HCT116 (cell line): Measurements from ENCODE around the gene KREMEN2. TPM values are rescaled to one million over a fixed set of nuclear protein-coding genes. Genes with fewer than 3 reads are reported as not detected.

ENCODE experiments used
- ATAC-seq: fragments of 200-7000 bp; cut with Tn5 transposase; 2 replicates; pipeline ENCODE4 v1.9.1; 2020; ENCODE audit warnings: mild to moderate bottlenecking, moderate library complexity
- BruUV-seq: library from RNA; stranded (reverse); fragments of 400-500 nt; replicated peaks from 2 replicates; lab custom pipeline; 2021; lab: Mats Ljungman, UMichigan
- CTCF ChIA-PET: fragments of 300-600 bp; sonication (Branson Sonifier 250); formaldehyde crosslinking; loops from one replicate; lab custom pipeline; 2021; ENCODE audit warnings: antibody characterized with exemption; lab: Charles Lee
- POLR2A ChIA-PET: fragments of 300-600, 350-600 bp; sonication (Branson Sonifier 250); formaldehyde crosslinking; loops from one replicate; lab custom pipeline; 2021; ENCODE audit warnings: antibody characterized with exemption; lab: Charles Lee
- RAD21 ChIA-PET, 2 experiments: fragments of 300-600 bp; sonication (Branson Sonifier 250); formaldehyde crosslinking; loops; one replicate each; lab custom pipeline; 2023; ENCODE audit warnings: low total read pairs in 2 of 2; ENCODE audit not compliant: uncharacterized antibody in 2 of 2, unreplicated experiment in 2 of 2, low non-redundant PET in 1 of 2; lab: Charles Lee
- DNase-seq: peaks from one replicate; pipeline ENCODE4 v3.0.0-alpha.2; 2010; ENCODE audit warnings: low read depth, low spot score
- H2AFZ ChIP-seq: fragments of 200-600 bp; shearing (Covaris generic), sonication (generic); 2 replicates; pipeline ENCODE4 v1.6.1; 2017; ENCODE audit warnings: low read depth, mixed run types, mixed read lengths, antibody characterized with exemption, low read length; ENCODE audit not compliant: poor library complexity, severe bottlenecking
- H3K27ac ChIP-seq: 2 replicates; pipeline ENCODE4 v1.5.1; 2012; ENCODE audit warnings: low read depth, low read length
- H3K27me3 ChIP-seq: fragments of 200-600 bp; sonication (generic); 2 replicates; pipeline ENCODE4 v1.6.1; 2016; ENCODE audit warnings: mixed run types, low read length, mixed read lengths; ENCODE audit not compliant: insufficient read depth
- H3K36me3 ChIP-seq, 2 experiments: fragments of 200-500 bp in 1 of 2; fragments of 200-600 bp in 1 of 2; sonication (Bioruptor generic) in 1 of 2; sonication (generic) in 1 of 2; 2 replicates each; pipeline versions ENCODE4 v1.5.1 to v1.6.1; 2014 to 2016; ENCODE audit warnings: low read length in 2 of 2, inconsistent platforms in 1 of 2, mixed read lengths in 1 of 2, mixed run types in 1 of 2; ENCODE audit not compliant: insufficient read depth in 2 of 2, control insufficient read depth in 1 of 2
- H3K4me1 ChIP-seq, 2 experiments: fragments of 200-600 bp in 1 of 2; sonication (generic) in 1 of 2; 2 replicates each; pipeline versions ENCODE4 v1.5.1 to v1.6.1; 2012 to 2017; ENCODE audit warnings: low read length in 2 of 2, inconsistent platforms in 1 of 2, mild to moderate bottlenecking in 1 of 2, mixed read lengths in 1 of 2, mixed run types in 1 of 2, moderate library complexity in 1 of 2; ENCODE audit not compliant: insufficient read depth in 2 of 2, control insufficient read depth in 1 of 2
- H3K4me2 ChIP-seq: fragments of 200-600 bp; sonication (generic); 2 replicates; pipeline ENCODE4 v1.6.1; 2017; ENCODE audit warnings: mixed run types, low read length, mixed read lengths
- H3K4me3 ChIP-seq, 2 experiments: fragments of 200-600 bp in 1 of 2; sonication (generic) in 1 of 2; replicated peaks in 1 of 2; 2 replicates each; pipeline ENCODE4 v1.5.1; 2011 to 2016; ENCODE audit warnings: low read length in 2 of 2, control low read depth in 1 of 2, low read depth in 1 of 2, mild to moderate bottlenecking in 1 of 2, mixed read lengths in 1 of 2, mixed run types in 1 of 2
- H3K79me2 ChIP-seq: fragments of 200-600 bp; sonication (generic); 2 replicates; pipeline ENCODE4 v1.6.1; 2017; ENCODE audit warnings: mild to moderate bottlenecking, mixed run types, low read length, moderate library complexity, mixed read lengths; ENCODE audit not compliant: insufficient read depth
- H3K9ac ChIP-seq: fragments of 200-600 bp; sonication (generic); 2 replicates; pipeline ENCODE4 v1.6.1; 2016; ENCODE audit warnings: low read length, mixed read lengths
- H3K9me2 ChIP-seq: fragments of 200-600 bp; sonication (generic), shearing (Covaris generic); 2 replicates; pipeline ENCODE4 v1.6.1; 2017; ENCODE audit warnings: mixed run types, mild to moderate bottlenecking, moderate library complexity; ENCODE audit not compliant: insufficient read depth
- H3K9me3 ChIP-seq, 2 experiments: fragments of 200-500 bp in 1 of 2; fragments of 200-600 bp in 1 of 2; sonication (Bioruptor generic) in 1 of 2; sonication (generic) in 1 of 2; 2 replicates each; pipeline ENCODE4 v1.6.1; 2014 to 2017; ENCODE audit warnings: low read length in 2 of 2, mixed read lengths in 2 of 2, inconsistent platforms in 1 of 2, low read depth in 1 of 2, mild to moderate bottlenecking in 1 of 2, mixed run types in 1 of 2, moderate library complexity in 1 of 2; ENCODE audit not compliant: control insufficient read depth in 1 of 2, insufficient read depth in 1 of 2
- H4K20me1 ChIP-seq: fragments of 200-600 bp; sonication (generic), shearing (Covaris generic); 2 replicates; pipeline ENCODE4 v1.6.1; 2017; ENCODE audit warnings: mixed run types, mild to moderate bottlenecking, moderate library complexity; ENCODE audit not compliant: insufficient read depth
- CBX3 ChIP-seq: IDR thresholded peaks from 2 replicates; pipeline ENCODE4 v1.6.1; 2012; ENCODE audit warnings: low read depth
- CEBPB ChIP-seq: IDR thresholded peaks from 2 replicates; pipeline ENCODE4 v1.6.1; 2012; ENCODE audit warnings: low read depth
- EGR1 ChIP-seq: IDR thresholded peaks from 2 replicates; pipeline ENCODE4 v1.6.1; 2012; ENCODE audit warnings: low read depth
- ELF1 ChIP-seq: IDR thresholded peaks from 2 replicates; pipeline ENCODE4 v1.6.1; 2012; ENCODE audit warnings: low read depth, borderline replicate concordance
- EZH2 ChIP-seq: fragments of 200-600 bp; sonication (generic); IDR thresholded peaks from 2 replicates; pipeline ENCODE4 v1.6.1; 2017; ENCODE audit warnings: antibody characterized with exemption, mixed run types
- EZH2phosphoT487 ChIP-seq: fragments of 200-600 bp; IDR thresholded peaks from 2 replicates; pipeline ENCODE4 v1.6.1; 2018; ENCODE audit warnings: antibody characterized with exemption, borderline replicate concordance
- POLR2A ChIP-seq: IDR thresholded peaks from 2 replicates; pipeline ENCODE4 v1.7.0; 2011; ENCODE audit warnings: borderline replicate concordance; ENCODE audit not compliant: insufficient read depth, insufficient read length; ENCODE audit errors: extremely low read depth
- POLR2AphosphoS5 ChIP-seq: IDR thresholded peaks from 2 replicates; pipeline ENCODE4 v1.6.1; 2011; ENCODE audit warnings: mild to moderate bottlenecking, low read depth, low read length, moderate library complexity
- SP1 ChIP-seq: IDR thresholded peaks from 2 replicates; pipeline ENCODE4 v1.6.1; 2012; ENCODE audit warnings: low read depth
- TCF7L2 ChIP-seq: IDR thresholded peaks from 2 replicates; pipeline ENCODE4 v1.7.0; 2011; ENCODE audit warnings: borderline replicate concordance, inconsistent platforms; ENCODE audit not compliant: insufficient read depth, insufficient read length; ENCODE audit errors: extremely low read depth
- intact Hi-C: fragments of 100-400 bp; cut with micrococcal nuclease; formaldehyde crosslinking; loops from 2 replicates; pipeline ENCODE4 v1.10.0; 2022
- total RNA-seq: library from RNA; stranded (reverse); gene quantifications from one replicate; pipeline ENCODE4 v1.2.1, GENCODE V29; 2021; ENCODE audit not compliant: unreplicated experiment
- TF ChIP-seq, protein P1 (sequence below): IDR thresholded peaks from 2 replicates; pipeline ENCODE4 v1.6.1; 2012; ENCODE audit warnings: low read depth
- TF ChIP-seq, protein P2 (sequence below): IDR thresholded peaks from 2 replicates; pipeline ENCODE4 v1.6.1; 2011; ENCODE audit warnings: mild to moderate bottlenecking, low read length, moderate library complexity; ENCODE audit not compliant: insufficient replicate concordance; ENCODE audit errors: extremely low read depth
- TF ChIP-seq, protein P3 (sequence below), 3 experiments: fragments of 200-600 bp in 1 of 3; sonication (generic) in 1 of 3; IDR thresholded peaks in 2 of 3; conservative IDR thresholded peaks in 1 of 3; 2 replicates each; pipeline ENCODE4 v1.5.1; 2012 to 2017; ENCODE audit warnings: low read depth in 2 of 3, low read length in 2 of 3, antibody characterized with exemption in 1 of 3, borderline replicate concordance in 1 of 3, control low read depth in 1 of 3, mild to moderate bottlenecking in 1 of 3, mixed read lengths in 1 of 3, mixed run types in 1 of 3, moderate library complexity in 1 of 3; ENCODE audit not compliant: insufficient read depth in 1 of 3
- TF ChIP-seq, protein P4 (sequence below): IDR thresholded peaks from 2 replicates; pipeline ENCODE4 v1.6.1; 2012

KREMEN2 gene
- total RNA-seq, 1 experiment from 2014 or later, result 14.1 TPM

DNA sequence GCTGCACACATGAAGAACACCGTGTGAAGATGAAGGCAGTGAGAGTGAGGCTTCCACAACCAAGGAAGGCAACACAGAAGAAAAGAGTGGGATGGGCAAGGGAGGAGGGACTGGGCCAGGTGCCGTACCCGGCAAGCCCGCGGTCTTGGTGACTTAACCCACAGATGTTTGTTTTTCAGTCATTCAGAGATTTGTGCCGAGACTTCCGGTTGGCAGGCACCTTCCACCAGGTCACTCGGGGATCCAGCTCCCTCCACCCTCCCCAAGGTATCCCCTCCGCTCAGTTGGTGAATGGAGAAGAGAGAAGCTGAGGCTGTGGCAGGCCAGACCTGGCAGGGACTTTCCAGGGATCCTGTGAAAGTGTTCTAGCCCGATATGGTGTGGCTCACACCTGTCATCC lies 4.9 kb upstream of the KREMEN2 start (continued):
- TF ChIP-seq, protein P1, sequence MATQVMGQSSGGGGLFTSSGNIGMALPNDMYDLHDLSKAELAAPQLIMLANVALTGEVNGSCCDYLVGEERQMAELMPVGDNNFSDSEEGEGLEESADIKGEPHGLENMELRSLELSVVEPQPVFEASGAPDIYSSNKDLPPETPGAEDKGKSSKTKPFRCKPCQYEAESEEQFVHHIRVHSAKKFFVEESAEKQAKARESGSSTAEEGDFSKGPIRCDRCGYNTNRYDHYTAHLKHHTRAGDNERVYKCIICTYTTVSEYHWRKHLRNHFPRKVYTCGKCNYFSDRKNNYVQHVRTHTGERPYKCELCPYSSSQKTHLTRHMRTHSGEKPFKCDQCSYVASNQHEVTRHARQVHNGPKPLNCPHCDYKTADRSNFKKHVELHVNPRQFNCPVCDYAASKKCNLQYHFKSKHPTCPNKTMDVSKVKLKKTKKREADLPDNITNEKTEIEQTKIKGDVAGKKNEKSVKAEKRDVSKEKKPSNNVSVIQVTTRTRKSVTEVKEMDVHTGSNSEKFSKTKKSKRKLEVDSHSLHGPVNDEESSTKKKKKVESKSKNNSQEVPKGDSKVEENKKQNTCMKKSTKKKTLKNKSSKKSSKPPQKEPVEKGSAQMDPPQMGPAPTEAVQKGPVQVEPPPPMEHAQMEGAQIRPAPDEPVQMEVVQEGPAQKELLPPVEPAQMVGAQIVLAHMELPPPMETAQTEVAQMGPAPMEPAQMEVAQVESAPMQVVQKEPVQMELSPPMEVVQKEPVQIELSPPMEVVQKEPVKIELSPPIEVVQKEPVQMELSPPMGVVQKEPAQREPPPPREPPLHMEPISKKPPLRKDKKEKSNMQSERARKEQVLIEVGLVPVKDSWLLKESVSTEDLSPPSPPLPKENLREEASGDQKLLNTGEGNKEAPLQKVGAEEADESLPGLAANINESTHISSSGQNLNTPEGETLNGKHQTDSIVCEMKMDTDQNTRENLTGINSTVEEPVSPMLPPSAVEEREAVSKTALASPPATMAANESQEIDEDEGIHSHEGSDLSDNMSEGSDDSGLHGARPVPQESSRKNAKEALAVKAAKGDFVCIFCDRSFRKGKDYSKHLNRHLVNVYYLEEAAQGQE, result no peak

DNA sequence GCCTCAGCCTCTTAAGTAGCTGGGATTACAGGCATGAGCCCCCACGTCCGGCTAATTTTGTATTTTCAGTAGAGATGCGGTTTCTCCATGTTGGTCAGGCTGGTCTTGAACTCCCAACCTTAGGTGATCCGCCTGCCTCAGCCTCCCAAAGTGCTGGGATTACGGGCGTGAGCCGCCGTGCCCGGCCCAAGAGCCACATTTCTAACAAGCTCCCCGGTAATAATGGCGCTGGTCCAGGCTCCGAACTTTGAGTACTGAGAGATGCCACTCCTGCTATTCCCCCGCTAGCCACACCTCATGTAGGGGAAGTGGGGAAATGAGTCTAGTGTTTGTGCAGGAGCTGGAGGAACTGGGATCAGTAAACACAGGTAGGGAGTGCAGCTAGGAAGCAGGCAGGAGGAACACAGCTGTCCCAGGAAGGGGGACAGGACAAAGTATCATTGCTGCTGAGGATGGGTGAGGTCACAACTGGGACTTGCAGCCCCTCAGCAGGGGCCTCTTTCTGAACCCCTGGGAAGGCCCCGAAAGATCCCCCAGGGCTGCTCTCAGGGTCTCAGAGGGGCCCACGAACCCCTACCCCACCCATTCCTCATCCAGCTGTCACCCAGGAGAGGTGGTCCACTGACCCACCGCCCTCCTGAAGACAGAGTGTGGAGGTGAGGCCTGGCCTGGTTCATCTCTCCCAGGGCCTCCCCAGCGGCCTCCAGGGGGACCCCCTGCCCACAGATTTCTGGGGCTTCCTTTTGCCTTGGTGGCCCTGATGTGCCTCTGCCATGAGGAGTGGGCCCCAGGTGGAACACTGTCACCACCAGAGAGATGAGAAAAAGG lies 3.7 kb upstream of the KREMEN2 start:
- CTCF ChIA-PET, result interaction anchor here (1.3 kb wide), 2 partner anchors 15 to 28 kb away, joined by 3 read pairs; no protein-coding TSS in a partner anchor

More for the DNA sequence above, 3.7 kb upstream of the KREMEN2 start:
- TF ChIP-seq, protein P2, sequence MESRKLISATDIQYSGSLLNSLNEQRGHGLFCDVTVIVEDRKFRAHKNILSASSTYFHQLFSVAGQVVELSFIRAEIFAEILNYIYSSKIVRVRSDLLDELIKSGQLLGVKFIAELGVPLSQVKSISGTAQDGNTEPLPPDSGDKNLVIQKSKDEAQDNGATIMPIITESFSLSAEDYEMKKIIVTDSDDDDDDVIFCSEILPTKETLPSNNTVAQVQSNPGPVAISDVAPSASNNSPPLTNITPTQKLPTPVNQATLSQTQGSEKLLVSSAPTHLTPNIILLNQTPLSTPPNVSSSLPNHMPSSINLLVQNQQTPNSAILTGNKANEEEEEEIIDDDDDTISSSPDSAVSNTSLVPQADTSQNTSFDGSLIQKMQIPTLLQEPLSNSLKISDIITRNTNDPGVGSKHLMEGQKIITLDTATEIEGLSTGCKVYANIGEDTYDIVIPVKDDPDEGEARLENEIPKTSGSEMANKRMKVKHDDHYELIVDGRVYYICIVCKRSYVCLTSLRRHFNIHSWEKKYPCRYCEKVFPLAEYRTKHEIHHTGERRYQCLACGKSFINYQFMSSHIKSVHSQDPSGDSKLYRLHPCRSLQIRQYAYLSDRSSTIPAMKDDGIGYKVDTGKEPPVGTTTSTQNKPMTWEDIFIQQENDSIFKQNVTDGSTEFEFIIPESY, result no peak
- no peak for TF ChIP-seq SP1
- TF ChIP-seq ELF1, result no peak
- no peak for TF ChIP-seq EZH2phosphoT487
- TF ChIP-seq, protein P3, sequence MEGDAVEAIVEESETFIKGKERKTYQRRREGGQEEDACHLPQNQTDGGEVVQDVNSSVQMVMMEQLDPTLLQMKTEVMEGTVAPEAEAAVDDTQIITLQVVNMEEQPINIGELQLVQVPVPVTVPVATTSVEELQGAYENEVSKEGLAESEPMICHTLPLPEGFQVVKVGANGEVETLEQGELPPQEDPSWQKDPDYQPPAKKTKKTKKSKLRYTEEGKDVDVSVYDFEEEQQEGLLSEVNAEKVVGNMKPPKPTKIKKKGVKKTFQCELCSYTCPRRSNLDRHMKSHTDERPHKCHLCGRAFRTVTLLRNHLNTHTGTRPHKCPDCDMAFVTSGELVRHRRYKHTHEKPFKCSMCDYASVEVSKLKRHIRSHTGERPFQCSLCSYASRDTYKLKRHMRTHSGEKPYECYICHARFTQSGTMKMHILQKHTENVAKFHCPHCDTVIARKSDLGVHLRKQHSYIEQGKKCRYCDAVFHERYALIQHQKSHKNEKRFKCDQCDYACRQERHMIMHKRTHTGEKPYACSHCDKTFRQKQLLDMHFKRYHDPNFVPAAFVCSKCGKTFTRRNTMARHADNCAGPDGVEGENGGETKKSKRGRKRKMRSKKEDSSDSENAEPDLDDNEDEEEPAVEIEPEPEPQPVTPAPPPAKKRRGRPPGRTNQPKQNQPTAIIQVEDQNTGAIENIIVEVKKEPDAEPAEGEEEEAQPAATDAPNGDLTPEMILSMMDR (IDR thresholded peaks at IDR 0.05 in 2 of 3, conservative IDR thresholded peaks at IDR 0.05 in 1 of 3; ENCODE audit: borderline replicate concordance in 1 of 3, insufficient read depth in 1 of 3, low read depth in 2 of 3, low read length in 2 of 3), result no peak
- no peak for TF ChIP-seq CEBPB
- no peak for TF ChIP-seq EGR1
- TF ChIP-seq, protein P4, sequence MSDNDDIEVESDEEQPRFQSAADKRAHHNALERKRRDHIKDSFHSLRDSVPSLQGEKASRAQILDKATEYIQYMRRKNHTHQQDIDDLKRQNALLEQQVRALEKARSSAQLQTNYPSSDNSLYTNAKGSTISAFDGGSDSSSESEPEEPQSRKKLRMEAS, result no peak
- TF ChIP-seq EZH2, result no peak
- TF ChIP-seq CBX3, result no peak
- no peak for TF ChIP-seq POLR2AphosphoS5
- no peak for TF ChIP-seq POLR2A
- no peak for TF ChIP-seq TCF7L2
- no peak overlapping the region for H3K4me2 ChIP-seq
- H3K79me2 ChIP-seq, result no peaks in the 10 kb centered on the region
- H3K9me2 ChIP-seq, result no peaks in the 10 kb centered on the region
- H3K4me3 ChIP-seq, result no peak overlapping the region
- BruUV-seq, result no TSS peak
- H3K9ac ChIP-seq, result no peak overlapping the region
- no peaks in the 10 kb centered on the region for H3K9me3 ChIP-seq
- ChIA-PET RAD21 (no interaction called here), POLR2A (no interaction called here)
- peaks cover 11 to 54% of the 10 kb centered on the region in 2 experiments for H3K4me1 ChIP-seq
- no peak overlapping the region for H3K27ac ChIP-seq
- no peaks in the 10 kb centered on the region for H3K36me3 ChIP-seq
- ATAC-seq, result no peak
- H3K27me3 ChIP-seq, result no peaks in the 10 kb centered on the region
- intact Hi-C loops, result loop anchor here (2.0 kb wide), 1 partner anchor 122 kb away; no protein-coding TSS in a partner anchor
- no peak for DNase-seq
- no peaks in the 10 kb centered on the region for H4K20me1 ChIP-seq
- H2AFZ ChIP-seq, result no peak overlapping the region
